AG04450 (cell line): ENCODE results near the gene THPO. TPM values are rescaled to one million over a fixed set of nuclear protein-coding genes. Genes with fewer than 3 reads are reported as not detected.
A peak's percentile ranks its signal among the peaks of the same experiment; 100 is the strongest.

Source experiments
- CTCF ChIA-PET: fragments of 300-600, 350-600 bp; formaldehyde crosslinking; extraction: SDS; loops from one replicate; lab custom pipeline; 2022; ENCODE audit warnings: antibody characterized with exemption, inconsistent platforms; lab: Charles Lee
- POLR2A ChIA-PET: fragments of 350-600 bp; formaldehyde crosslinking; extraction: SDS; loops from one replicate; lab custom pipeline; 2021; ENCODE audit warnings: antibody characterized with exemption, inconsistent platforms; lab: Yijun Ruan, JAX
- DNase-seq: peaks from one replicate; pipeline ENCODE4 v3.0.0-alpha.2; 2011; ENCODE audit warnings: low read depth, low spot score
- H3K27ac ChIP-seq: one replicate; pipeline ENCODE4 v1.5.1; 2012; ENCODE audit warnings: low read depth, low read length, control low read depth
- H3K27me3 ChIP-seq: one replicate; pipeline ENCODE4 v1.6.0; 2012; ENCODE audit warnings: low read length; ENCODE audit not compliant: control insufficient read depth, insufficient read depth
- H3K4me3 ChIP-seq: 2 replicates; pipeline ENCODE4 v1.5.1; 2011; ENCODE audit warnings: mild to moderate bottlenecking, low read depth, low read length, control low read depth
- H3K9me3 ChIP-seq: 2 replicates; pipeline ENCODE4 v1.5.1; 2012; ENCODE audit warnings: low read length; ENCODE audit not compliant: control insufficient read depth, insufficient read depth
- CTCF ChIP-seq: IDR thresholded peaks from 2 replicates; pipeline ENCODE4 v1.5.1; 2011; ENCODE audit warnings: low read depth, low read length, control low read depth, inconsistent platforms
- polyA plus RNA-seq: library from polyadenylated mRNA; depleted of rRNA; stranded (reverse); fragments of >200 nt; gene quantifications from 2 replicates; pipeline ENCODE4 v1.2.3, GENCODE V29; 2011

Gene THPO
- polyA plus RNA-seq, 1 experiment, result not detected

- no peak for TF ChIP-seq CTCF
- no peak for DNase-seq
- Histone ChIP-seq H3K27me3 (peaks cover 60% of the 10 kb centered on the region), H3K27ac (no peak overlapping the region), H3K9me3 (no peaks in the 10 kb centered on the region; the same call in 1 of the 2 replicates), H3K4me3 (peak overlapping the region; percentile 31; the same call in 1 of the 2 replicates)
- ChIA-PET POLR2A (no interaction called here), CTCF (interaction anchor here (1.3 to 2.4 kb wide), 2 partner anchors 9 to 133 kb away, joined by 4 to 24 read pairs; no protein-coding TSS in a partner anchor)
Measured at GRCh38 chr3:184380627-184381260, 2.7 kb upstream of the THPO start.

- Histone ChIP-seq H3K4me3 (peak overlapping the region; percentile 31; the same call in 1 of the 2 replicates), H3K27ac (no peak overlapping the region), H3K9me3 (no peaks in the 10 kb centered on the region; the same call in 1 of the 2 replicates), H3K27me3 (peaks cover 66% of the 10 kb centered on the region)
- ChIA-PET CTCF (interaction anchor here (2.4 kb wide), 1 partner anchor 8 kb away, joined by 24 read pairs; no protein-coding TSS in a partner anchor), POLR2A (interaction anchor here (0.6 kb wide), 1 partner anchor 438 kb away, joined by 3 read pairs; no protein-coding TSS in a partner anchor)
- no peak for TF ChIP-seq CTCF
- DNase-seq, result no peak
Measured at GRCh38 chr3:184380185-184380626, 2.2 kb upstream of the THPO start.

GRCh38 chr3:184379358-184380184 is 1.6 kb upstream of the THPO start, which contains the start of gene CHRD:
TSS of gene CHRD (plus strand) at chr3:184380054. CDS start at chr3:184380319, 265 bp downstream.
- TF ChIP-seq CTCF, result no peak
- Histone ChIP-seq H3K4me3 (peak within 1 kb of the TSS; percentile 31; the same call in 1 of the 2 replicates), H3K27me3 (peaks cover 67% of the 10 kb centered on the region), H3K9me3 (no peaks in the 10 kb centered on the region; the same call in 1 of the 2 replicates), H3K27ac (no peak within 1 kb of the TSS)
- POLR2A ChIA-PET, result interaction anchor here (0.6 kb wide), 1 partner anchor 439 kb away, joined by 3 read pairs; no protein-coding TSS in a partner anchor
- no peak for DNase-seq
- CTCF ChIA-PET, result no interaction called here

- Histone ChIP-seq H3K27ac (no peak overlapping the region), H3K27me3 (peaks cover 67% of the 10 kb centered on the region), H3K4me3 (no peak overlapping the region), H3K9me3 (no peaks in the 10 kb centered on the region; the same call in 1 of the 2 replicates)
- no peak for TF ChIP-seq CTCF
- ChIA-PET POLR2A (no interaction called here), CTCF (no interaction called here)
- no peak for DNase-seq
Measured at GRCh38 chr3:184378651-184379357, 797 bp upstream of the THPO start.
